NCI-H526 (cell line): ENCODE results near the gene PIWIL4.

ENCODE experiments used
- DNase-seq, 2 experiments: peaks; one replicate each; lab custom pipeline; 2025; lab: John Stamatoyannopoulos, UW

The PIWIL4 gene

DNA sequence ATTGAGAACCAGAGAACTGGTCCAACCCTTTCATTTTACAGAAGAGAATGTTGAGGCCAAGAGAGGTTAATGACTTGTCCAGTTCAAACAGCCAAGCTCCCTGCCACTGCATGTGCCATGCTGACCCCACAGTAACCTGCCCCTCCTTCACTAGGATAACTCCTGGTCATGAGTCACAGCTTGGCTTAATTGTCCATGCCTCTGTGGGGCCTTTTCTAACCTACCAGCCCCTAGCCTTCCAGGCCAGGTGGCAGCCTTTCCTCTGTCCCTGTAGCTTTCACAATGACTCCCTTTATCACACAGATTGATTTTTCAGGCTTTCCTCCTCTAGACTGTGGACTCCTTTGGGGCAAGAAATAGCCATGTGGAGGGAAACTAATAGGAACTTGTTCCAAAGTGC lies 97.2 kb downstream of the PIWIL4 start:
- DNase-seq = no peak

DNA sequence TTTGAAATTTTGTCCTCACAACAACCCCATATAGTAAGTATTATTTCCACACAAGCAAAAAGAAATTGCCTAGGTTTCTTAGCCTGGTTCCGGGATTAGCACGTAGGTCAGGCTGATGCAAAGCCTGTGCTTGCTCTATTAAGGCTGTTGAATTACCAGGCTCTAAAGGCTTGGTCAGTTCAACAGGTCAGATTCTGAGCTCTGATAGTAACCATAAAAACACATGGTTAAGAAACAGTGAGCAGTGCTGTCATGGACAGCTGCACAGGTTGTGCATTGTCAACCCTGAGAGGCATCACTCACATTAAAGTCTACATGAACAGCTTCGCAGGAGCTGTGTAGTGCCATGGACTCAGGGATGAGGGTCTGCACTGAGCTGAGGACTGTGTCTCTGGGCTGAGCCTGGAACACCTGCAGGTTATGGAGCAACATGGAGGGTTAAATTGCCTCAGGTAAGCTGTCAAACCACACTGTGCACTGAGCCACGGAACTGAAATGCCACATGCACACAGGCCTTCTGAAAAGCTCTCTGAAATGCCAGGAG lies 98.0 kb downstream of the PIWIL4 start:
- no peak for DNase-seq

DNA sequence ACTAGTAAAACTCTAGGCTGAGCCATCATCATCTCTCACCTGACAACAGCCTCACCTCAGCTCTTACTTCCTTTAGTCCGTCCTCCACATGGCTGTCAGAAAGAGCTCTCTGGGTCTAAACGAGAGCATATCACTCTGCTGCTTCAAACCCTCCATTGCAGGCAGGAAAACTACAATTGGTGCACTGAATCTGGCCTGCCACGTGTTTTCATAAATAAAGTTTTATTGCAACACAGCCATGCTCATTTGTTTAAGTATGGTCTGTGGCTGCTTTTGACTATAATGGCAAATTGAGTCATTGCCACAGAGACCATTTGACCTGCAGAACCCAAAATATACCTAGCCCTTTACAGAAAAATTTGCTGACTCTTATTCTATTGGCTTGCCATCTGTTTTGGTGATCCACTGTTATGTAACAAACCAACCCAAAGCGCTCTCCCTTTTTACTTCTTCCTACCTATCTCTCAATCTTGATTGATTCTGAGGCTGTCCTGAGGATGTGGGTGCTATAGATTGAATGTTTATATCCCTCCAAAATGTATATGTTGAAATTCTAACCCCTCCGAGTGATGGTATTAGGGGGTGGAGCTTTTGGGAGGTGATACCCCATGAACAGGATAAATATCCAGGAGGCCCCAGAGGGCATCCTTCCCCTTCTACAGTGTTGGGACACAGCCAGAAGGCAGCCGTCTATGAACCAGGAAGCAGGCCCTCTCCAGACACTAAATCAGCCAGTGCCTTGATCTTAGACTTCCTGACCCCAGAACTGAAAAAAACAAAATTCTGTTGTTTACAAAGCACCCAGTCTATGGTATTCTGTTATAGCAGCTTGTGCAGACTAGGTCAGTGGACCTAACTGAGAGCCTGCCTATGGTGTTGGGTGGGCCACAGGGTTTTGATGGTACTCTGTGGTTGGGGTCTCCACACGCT lies 99.9 kb downstream of the PIWIL4 start:
- DNase-seq = no peak

DNA sequence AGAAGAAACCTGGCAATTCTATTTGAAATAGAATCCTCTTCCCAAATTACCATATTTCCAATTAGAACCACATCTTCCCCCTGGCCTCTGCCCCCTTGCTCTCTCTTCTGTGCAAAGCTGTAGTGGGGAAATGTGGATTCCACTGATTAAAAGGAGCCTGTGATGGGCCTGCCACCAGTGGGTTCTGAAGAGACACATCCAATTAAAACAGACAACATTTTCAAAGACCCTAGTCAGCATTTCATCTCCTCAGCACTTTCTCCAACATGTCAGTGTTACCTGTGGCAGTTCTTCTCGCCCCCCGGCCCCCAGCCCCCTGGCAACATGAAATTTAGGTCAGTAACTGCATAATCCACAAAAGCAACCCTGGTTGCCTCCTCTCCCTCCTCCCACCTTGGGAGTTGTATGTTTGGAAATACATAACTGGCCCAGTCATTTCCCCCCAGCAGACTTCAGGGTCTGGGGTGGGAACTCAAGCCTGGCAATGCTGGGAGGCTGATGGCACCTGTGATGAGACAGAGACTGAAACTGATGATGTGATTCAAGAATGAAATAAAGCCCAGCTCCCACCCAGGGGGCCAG lies 101.1 kb downstream of the PIWIL4 start:
- no peak for DNase-seq

DNA sequence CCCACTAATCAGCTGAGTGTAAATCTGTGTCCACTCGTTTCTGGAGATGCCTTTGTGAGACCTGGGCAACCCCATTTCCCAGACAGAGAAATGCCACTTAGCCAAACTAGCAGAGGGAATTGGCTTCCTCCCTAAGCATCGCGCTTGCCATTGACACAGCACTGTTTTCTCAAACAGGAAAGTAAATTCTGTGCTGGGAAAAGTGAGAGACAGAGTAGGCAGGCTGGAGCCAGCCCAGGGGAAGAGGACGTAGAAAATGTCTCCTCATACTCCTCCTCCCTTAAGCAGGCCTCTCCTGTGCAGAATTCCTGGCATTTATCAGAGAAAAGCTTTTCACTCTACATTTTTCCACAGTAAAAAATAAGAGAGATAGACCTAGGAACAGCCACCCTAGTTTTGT lies 101.9 kb downstream of the PIWIL4 start:
- no peak for DNase-seq
